GM18502 (cell line): ENCODE results near the gene LY6G5B.

Experiments used
- ATAC-seq: cut with Tn5 transposase; IDR thresholded peaks from one replicate; pipeline ENCODE4 v1.9.1; 2021; ENCODE audit warnings: mild to moderate bottlenecking; ENCODE audit not compliant: unreplicated experiment, poor library complexity

The LY6G5B gene

GRCh38 chr6:31710523-31711219 is 40.9 kb downstream of the LY6G5B start:
- no peak for ATAC-seq

- ATAC-seq = no peak
These were observed 41.5 kb downstream of the LY6G5B start for GRCh38 chr6:31711233-31711632.

GRCh38 chr6:31712296-31712695 is 42.5 kb downstream of the LY6G5B start:
- no peak for ATAC-seq

GRCh38 chr6:31713465-31713864 is 43.7 kb downstream of the LY6G5B start:
- no peak for ATAC-seq

GRCh38 chr6:31713991-31714684 is 44.4 kb downstream of the LY6G5B start:
- no peak for ATAC-seq

- no peak for ATAC-seq
These were observed 45.5 kb downstream of the LY6G5B start, which contains the start of gene LY6G6D for GRCh38 chr6:31715022-31715958. TSS of gene LY6G6D (plus strand) at chr6:31715348. CDS start at chr6:31715356, 8 bp downstream.

GRCh38 chr6:31717499-31718222 is 47.9 kb downstream of the LY6G5B start:
- ATAC-seq = no peak

GRCh38 chr6:31718265-31718664 is 48.5 kb downstream of the LY6G5B start:
- no peak for ATAC-seq

- no peak for ATAC-seq
These were observed 49.2 kb downstream of the LY6G5B start for GRCh38 chr6:31719001-31719400.

GRCh38 chr6:31720196-31720770 is 50.5 kb downstream of the LY6G5B start:
- ATAC-seq = no peak

- ATAC-seq = no peak
These were observed 51.7 kb downstream of the LY6G5B start, which contains the start of gene LY6G6C for GRCh38 chr6:31721351-31722020. TSS of gene LY6G6C (minus strand) at chr6:31721746. CDS start at chr6:31721679, 67 bp downstream.

- ATAC-seq = no peak
These were observed 52.4 kb downstream of the LY6G5B start for GRCh38 chr6:31722173-31722572.
